SK-N-SH treated with all-trans-retinoic acid at 6 μM for 48 hours (cell line): ENCODE data around the gene PDGFD.
A peak's percentile ranks its signal among the peaks of the same experiment; 100 is the strongest.

Source experiments
- ATAC-seq: fragments of 200-7000 bp; cut with Tn5 transposase; 3 replicates; pipeline ENCODE4 v1.9.1; 2020; ENCODE audit warnings: mild to moderate bottlenecking, moderate library complexity
- ARNTL ChIP-seq: fragments of 450-650 bp; formaldehyde crosslinking; IDR thresholded peaks from 2 replicates; pipeline ENCODE4 v1.5.0; 2020; ENCODE audit warnings: low read depth, mild to moderate bottlenecking, moderate library complexity, borderline replicate concordance
- BACH2 ChIP-seq: fragments of 250-450 bp; sonication (Bioruptor Pico); IDR thresholded peaks from 2 replicates; pipeline ENCODE4 v1.9.0; 2021; ENCODE audit warnings: mild to moderate bottlenecking, borderline replicate concordance
- CREB5 ChIP-seq: fragments of 250-450 bp; sonication (Bioruptor Pico); IDR thresholded peaks from 2 replicates; pipeline ENCODE4 v1.5.1; 2020; ENCODE audit warnings: low read depth, mild to moderate bottlenecking, moderate library complexity
- CSDC2 ChIP-seq: fragments of 250-450 bp; sonication (Bioruptor Pico); IDR thresholded peaks from 2 replicates; pipeline ENCODE4 v1.5.0; 2020; ENCODE audit warnings: mild to moderate bottlenecking, moderate library complexity
- ESRRG ChIP-seq: fragments of 250-450 bp; sonication (Bioruptor Pico); IDR thresholded peaks from 2 replicates; pipeline ENCODE4 v1.6.1; 2021; ENCODE audit warnings: mild to moderate bottlenecking
- ISL1 ChIP-seq: fragments of 250-450 bp; sonication (Bioruptor Pico); IDR thresholded peaks from 2 replicates; pipeline ENCODE4 v2.1.2; 2022; ENCODE audit warnings: mild to moderate bottlenecking, moderate library complexity
- OSR1 ChIP-seq: fragments of 250-450 bp; sonication (Bioruptor Pico); IDR thresholded peaks from 2 replicates; pipeline ENCODE4 v1.8.0; 2022; ENCODE audit warnings: moderate library complexity, mild to moderate bottlenecking, inconsistent platforms
- PATZ1 ChIP-seq: fragments of 250-450 bp; sonication (Bioruptor Pico); IDR thresholded peaks from 2 replicates; pipeline ENCODE4 v1.8.0; 2020; ENCODE audit warnings: mild to moderate bottlenecking, moderate library complexity, borderline replicate concordance
- RARB ChIP-seq: fragments of 250-450 bp; sonication (Bioruptor Pico); IDR thresholded peaks from 2 replicates; pipeline ENCODE4 v1.8.0; 2021; ENCODE audit warnings: mild to moderate bottlenecking, moderate library complexity
- SNAI2 ChIP-seq: fragments of 250-450 bp; sonication (Bioruptor Pico); IDR thresholded peaks from 2 replicates; pipeline ENCODE4 v1.5.0; 2020; ENCODE audit warnings: mild to moderate bottlenecking, moderate library complexity
- TCF4 ChIP-seq: fragments of 250-450 bp; sonication (Bioruptor Pico); IDR thresholded peaks from 2 replicates; pipeline ENCODE4 v1.8.0; 2021; ENCODE audit warnings: mild to moderate bottlenecking, moderate library complexity, borderline replicate concordance
- TOX ChIP-seq: fragments of 250-450 bp; sonication (Bioruptor Pico); IDR thresholded peaks from 2 replicates; pipeline ENCODE4 v1.8.0; 2021; ENCODE audit warnings: mild to moderate bottlenecking, moderate library complexity, borderline replicate concordance
- ZFP3 ChIP-seq: fragments of 250-450 bp; sonication (Bioruptor Pico); IDR thresholded peaks from 2 replicates; pipeline ENCODE4 v1.5.0; 2020; ENCODE audit warnings: mild to moderate bottlenecking, moderate library complexity
- ZFP30 ChIP-seq: fragments of 450-650 bp; formaldehyde crosslinking; IDR thresholded peaks from 2 replicates; pipeline ENCODE4 v1.5.0; 2022; ENCODE audit warnings: mild to moderate bottlenecking, moderate library complexity
- ZNF565 ChIP-seq: fragments of 450-650 bp; formaldehyde crosslinking; conservative IDR thresholded peaks from 2 replicates; pipeline ENCODE4 v1.5.0; 2020; ENCODE audit warnings: low read depth, mild to moderate bottlenecking, moderate library complexity
- ZNF70 ChIP-seq: fragments of 450-650 bp; formaldehyde crosslinking; IDR thresholded peaks from 2 replicates; pipeline ENCODE4 v1.5.0; 2020; ENCODE audit warnings: mild to moderate bottlenecking, moderate library complexity
- ZNF8 ChIP-seq: fragments of 450-650 bp; formaldehyde crosslinking; IDR thresholded peaks from 2 replicates; pipeline ENCODE4 v1.5.0; 2020; ENCODE audit warnings: mild to moderate bottlenecking, moderate library complexity
- TF ChIP-seq, protein P1 (sequence below): fragments of 250-450 bp; sonication (Bioruptor Pico); IDR thresholded peaks from 2 replicates; pipeline ENCODE4 v1.5.0; 2020; ENCODE audit warnings: mild to moderate bottlenecking, moderate library complexity
- TF ChIP-seq, protein P2 (sequence below): fragments of 250-450 bp; sonication (Bioruptor Pico); IDR thresholded peaks from 2 replicates; pipeline ENCODE4 v1.5.1; 2021; ENCODE audit warnings: mild to moderate bottlenecking, moderate library complexity
- TF ChIP-seq, protein P3 (sequence below): fragments of 250-450 bp; sonication (Bioruptor Pico); IDR thresholded peaks from 2 replicates; pipeline ENCODE4 v1.8.0; 2021; ENCODE audit warnings: low read depth, mild to moderate bottlenecking, moderate library complexity, borderline replicate concordance

The PDGFD gene

DNA sequence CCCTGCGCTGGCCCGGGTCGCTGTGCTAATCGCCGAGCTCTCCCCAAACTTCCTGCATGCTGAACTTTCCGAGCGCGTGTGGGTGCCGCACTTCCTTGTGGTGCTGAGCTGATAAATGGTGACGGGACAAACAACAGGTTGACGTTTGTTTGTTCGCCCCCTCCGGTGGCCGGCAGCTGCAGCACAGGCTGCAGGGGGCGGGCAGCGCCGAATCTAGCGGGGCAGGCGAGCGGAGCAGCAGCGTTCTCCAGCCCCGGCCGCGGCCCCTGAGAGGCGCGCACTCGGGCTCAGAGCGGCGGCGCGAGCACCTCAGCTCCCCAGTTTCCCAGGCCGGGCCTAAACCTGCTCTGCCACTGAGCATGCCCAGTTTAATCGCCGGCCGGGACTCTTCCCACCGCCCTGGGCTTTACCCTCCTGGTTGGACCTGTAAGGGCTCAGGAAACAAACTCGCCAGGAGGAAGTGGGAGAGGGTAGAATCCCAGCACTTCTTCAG, at the start of gene PDGFD:
Gene PDGFD, minus strand, starts transcription at position 120 of the 493 bp plus-strand sequence.
- no peak for TF ChIP-seq SNAI2
- TF ChIP-seq ZNF8 (CRISPR knock-in tag), result no peak
- TF ChIP-seq, protein P1, sequence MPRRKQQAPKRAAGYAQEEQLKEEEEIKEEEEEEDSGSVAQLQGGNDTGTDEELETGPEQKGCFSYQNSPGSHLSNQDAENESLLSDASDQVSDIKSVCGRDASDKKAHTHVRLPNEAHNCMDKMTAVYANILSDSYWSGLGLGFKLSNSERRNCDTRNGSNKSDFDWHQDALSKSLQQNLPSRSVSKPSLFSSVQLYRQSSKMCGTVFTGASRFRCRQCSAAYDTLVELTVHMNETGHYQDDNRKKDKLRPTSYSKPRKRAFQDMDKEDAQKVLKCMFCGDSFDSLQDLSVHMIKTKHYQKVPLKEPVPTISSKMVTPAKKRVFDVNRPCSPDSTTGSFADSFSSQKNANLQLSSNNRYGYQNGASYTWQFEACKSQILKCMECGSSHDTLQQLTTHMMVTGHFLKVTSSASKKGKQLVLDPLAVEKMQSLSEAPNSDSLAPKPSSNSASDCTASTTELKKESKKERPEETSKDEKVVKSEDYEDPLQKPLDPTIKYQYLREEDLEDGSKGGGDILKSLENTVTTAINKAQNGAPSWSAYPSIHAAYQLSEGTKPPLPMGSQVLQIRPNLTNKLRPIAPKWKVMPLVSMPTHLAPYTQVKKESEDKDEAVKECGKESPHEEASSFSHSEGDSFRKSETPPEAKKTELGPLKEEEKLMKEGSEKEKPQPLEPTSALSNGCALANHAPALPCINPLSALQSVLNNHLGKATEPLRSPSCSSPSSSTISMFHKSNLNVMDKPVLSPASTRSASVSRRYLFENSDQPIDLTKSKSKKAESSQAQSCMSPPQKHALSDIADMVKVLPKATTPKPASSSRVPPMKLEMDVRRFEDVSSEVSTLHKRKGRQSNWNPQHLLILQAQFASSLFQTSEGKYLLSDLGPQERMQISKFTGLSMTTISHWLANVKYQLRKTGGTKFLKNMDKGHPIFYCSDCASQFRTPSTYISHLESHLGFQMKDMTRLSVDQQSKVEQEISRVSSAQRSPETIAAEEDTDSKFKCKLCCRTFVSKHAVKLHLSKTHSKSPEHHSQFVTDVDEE (CRISPR knock-in tag), result no peak; the same call in 1 of the 2 replicates
- no peak for TF ChIP-seq ZNF565
- TF ChIP-seq ZFP30 (CRISPR knock-in tag), result no peak
- no peak for TF ChIP-seq TCF4 (CRISPR knock-in tag)
- no peak for TF ChIP-seq RARB
- ATAC-seq, result peak; percentile 98

GRCh38 chr11:104206936-104207335, 43.0 kb upstream of the PDGFD start:
- no peak for ATAC-seq
- TF ChIP-seq ZFP30 (CRISPR knock-in tag) (no peak), PATZ1 (CRISPR knock-in tag) (no peak), BACH2 (CRISPR knock-in tag) (no peak), CREB5 (CRISPR knock-in tag) (no peak), ISL1 (CRISPR knock-in tag) (no peak), CSDC2 (CRISPR knock-in tag) (no peak), TOX (no peak)
- TF ChIP-seq, protein P2, sequence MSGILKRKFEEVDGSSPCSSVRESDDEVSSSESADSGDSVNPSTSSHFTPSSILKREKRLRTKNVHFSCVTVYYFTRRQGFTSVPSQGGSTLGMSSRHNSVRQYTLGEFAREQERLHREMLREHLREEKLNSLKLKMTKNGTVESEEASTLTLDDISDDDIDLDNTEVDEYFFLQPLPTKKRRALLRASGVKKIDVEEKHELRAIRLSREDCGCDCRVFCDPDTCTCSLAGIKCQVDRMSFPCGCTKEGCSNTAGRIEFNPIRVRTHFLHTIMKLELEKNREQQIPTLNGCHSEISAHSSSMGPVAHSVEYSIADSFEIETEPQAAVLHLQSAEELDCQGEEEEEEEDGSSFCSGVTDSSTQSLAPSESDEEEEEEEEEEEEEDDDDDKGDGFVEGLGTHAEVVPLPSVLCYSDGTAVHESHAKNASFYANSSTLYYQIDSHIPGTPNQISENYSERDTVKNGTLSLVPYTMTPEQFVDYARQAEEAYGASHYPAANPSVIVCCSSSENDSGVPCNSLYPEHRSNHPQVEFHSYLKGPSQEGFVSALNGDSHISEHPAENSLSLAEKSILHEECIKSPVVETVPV (CRISPR knock-in tag), result no peak
- TF ChIP-seq, protein P1 (CRISPR knock-in tag), result no peak

DNA sequence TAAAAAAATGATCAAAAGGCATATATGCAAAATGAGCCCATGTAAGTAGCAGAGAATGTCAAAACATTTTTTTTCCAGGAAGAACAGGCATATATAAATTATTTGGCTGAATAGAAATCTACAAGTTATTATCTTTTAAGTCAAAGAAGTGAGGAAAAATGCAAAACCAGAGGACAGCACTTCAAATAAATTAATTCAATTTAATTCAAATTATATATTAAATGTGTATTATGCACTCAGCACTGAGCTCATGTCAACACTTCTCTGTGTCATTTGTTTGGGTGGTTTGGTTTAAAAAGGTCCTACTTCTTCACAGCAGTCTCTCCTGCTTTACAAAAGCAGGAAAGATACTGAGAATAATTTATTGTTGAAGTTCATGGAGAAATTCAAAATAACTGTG, 41.9 kb upstream of the PDGFD start:
- ATAC-seq, result no peak
- TF ChIP-seq, protein P3, sequence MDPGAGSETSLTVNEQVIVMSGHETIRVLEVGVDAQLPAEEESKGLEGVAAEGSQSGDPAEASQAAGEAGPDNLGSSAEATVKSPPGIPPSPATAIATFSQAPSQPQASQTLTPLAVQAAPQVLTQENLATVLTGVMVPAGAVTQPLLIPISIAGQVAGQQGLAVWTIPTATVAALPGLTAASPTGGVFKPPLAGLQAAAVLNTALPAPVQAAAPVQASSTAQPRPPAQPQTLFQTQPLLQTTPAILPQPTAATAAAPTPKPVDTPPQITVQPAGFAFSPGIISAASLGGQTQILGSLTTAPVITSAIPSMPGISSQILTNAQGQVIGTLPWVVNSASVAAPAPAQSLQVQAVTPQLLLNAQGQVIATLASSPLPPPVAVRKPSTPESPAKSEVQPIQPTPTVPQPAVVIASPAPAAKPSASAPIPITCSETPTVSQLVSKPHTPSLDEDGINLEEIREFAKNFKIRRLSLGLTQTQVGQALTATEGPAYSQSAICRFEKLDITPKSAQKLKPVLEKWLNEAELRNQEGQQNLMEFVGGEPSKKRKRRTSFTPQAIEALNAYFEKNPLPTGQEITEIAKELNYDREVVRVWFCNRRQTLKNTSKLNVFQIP (CRISPR knock-in tag), result no peak
- TF ChIP-seq ZNF565 (no peak), ZNF70 (no peak), OSR1 (CRISPR knock-in tag) (no peak), ESRRG (CRISPR knock-in tag) (no peak), ARNTL (CRISPR knock-in tag) (no peak), ZFP3 (CRISPR knock-in tag) (no peak), PATZ1 (CRISPR knock-in tag) (no peak), TOX (no peak), CREB5 (CRISPR knock-in tag) (no peak), ISL1 (CRISPR knock-in tag) (no peak), RARB (no peak)
- TF ChIP-seq, protein P2 (CRISPR knock-in tag), result no peak
